Measurements from ENCODE around the gene THAP11. TPM values are rescaled to one million over a fixed set of nuclear protein-coding genes. Genes with fewer than 3 reads are reported as not detected.

THAP11 gene
- total and polyA plus RNA-seq, 2 of the 4 experiments (the other 2 are of a cell fraction) = 13.3 to 14.5 TPM

DNA sequence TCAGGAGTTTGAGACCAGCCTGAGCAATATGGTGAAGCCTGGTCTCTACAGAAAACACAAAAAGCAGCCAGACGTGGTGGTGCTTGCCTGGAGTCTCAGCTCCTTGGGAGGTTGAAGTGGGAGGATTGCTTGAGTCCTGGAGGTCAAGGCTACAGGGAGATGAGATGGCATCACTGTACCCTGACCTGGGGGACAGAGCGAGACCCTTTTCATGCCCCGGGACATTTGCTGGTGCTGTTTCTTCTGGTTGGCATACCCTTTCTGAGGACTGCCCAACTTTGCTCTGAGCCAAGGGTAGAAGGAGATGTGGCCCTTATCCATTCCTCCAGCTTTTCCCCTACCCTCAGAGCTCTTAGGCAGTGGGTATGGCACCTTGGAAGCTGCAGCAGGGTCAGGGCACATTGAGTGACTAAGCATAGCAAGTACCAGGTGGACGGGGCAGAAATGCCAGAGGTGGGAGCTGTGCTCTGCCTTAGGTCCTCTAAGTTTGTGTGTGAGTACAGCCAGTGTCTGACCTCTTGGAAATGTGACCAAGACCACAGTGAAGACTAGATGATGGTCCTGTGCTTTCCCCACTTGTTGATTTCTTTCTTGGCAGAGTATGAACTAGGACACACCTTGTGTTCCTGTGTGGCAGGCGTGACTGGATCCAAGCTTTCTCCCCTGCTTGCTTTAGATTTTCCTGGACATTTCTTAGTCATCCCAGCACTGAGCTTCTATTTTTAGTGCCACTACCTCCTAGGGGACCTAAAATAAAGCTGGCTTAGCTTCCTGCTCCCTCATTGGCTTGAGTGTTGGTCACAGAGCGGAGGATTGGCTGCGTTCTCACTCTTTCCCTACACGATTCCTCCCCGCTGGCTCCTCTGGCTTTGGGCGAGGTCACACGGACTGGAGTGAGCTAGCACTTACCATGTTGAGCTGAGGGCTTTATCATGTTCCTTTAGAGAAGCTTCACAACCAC is 20.8 kb downstream of the THAP11 start:
- DNase-seq (peak; percentile 45), ATAC-seq (ENCODE audit: low read depth) (peak; percentile 46)
- peak overlapping the region; percentile 42 for H2AK9ac ChIP-seq (replicated peaks; ENCODE audit: low read depth, low read length, poor library complexity)
- peak overlapping the region; percentile 4 for H2BK5ac ChIP-seq (ENCODE audit: low read depth, low read length, poor library complexity, severe bottlenecking)
- no peak overlapping the region for H3K27ac ChIP-seq (ENCODE audit: insufficient read depth, low read length)
- no peak overlapping the region for H2BK15ac ChIP-seq (ENCODE audit: low read depth, low read length)
- H3K14ac ChIP-seq (replicated peaks; ENCODE audit: low read depth, low read length) = peak overlapping the region; percentile 37
- no peak overlapping the region for H3K9ac ChIP-seq (ENCODE audit: low read depth, low read length)
- no peak overlapping the region for H2BK120ac ChIP-seq (ENCODE audit: low read depth, low read length)
- ChIA-PET CTCF (interaction anchor here (1.2 to 1.8 kb wide), 2 partner anchors 20 to 46 kb away, joined by 3 to 5 read pairs; no protein-coding TSS in a partner anchor), POLR2A (ENCODE audit: unreplicated experiment) (no interaction called here)
- peak overlapping the region; percentile 68 for H2AK5ac ChIP-seq (ENCODE audit: low read depth, low read length)
- H3K9me3 ChIP-seq (ENCODE audit: control insufficient read depth, insufficient read depth, low read length) = no peaks in the 10 kb centered on the region
- BruUV-seq (replicated peaks) = no TSS peak
- H3K4ac ChIP-seq (ENCODE audit: low read depth, low read length) = peak overlapping the region; percentile 58; the same call in 1 of the 2 replicates
- H4K8ac ChIP-seq (ENCODE audit: low read depth in 2 of 2, low read length in 2 of 2) = peak overlapping the region in 1 of 2 experiments; percentile 16; a peak in 1 of 4 replicates
- H3K4me2 ChIP-seq (ENCODE audit: low read depth, low read length) = no peak overlapping the region
- peak overlapping the region; percentile 84 for H3K23ac ChIP-seq (ENCODE audit: low read depth, low read length)
- H3K4me1 ChIP-seq (ENCODE audit: control insufficient read depth, insufficient read depth, low read length) = peaks cover 20% of the 10 kb centered on the region
- TF ChIP-seq MAZ (IDR thresholded peaks at IDR 0.05; ENCODE audit: borderline replicate concordance, low read depth, low read length) (no peak), RCOR1 (IDR thresholded peaks at IDR 0.05; ENCODE audit: insufficient replicate concordance, low read length) (no peak), SMC3 (IDR thresholded peaks at IDR 0.05; ENCODE audit: low read depth, low read length) (no peak), MXI1 (IDR thresholded peaks at IDR 0.05; ENCODE audit: borderline replicate concordance, low read depth, low read length) (no peak), FOS (IDR thresholded peaks at IDR 0.05; ENCODE audit: low read depth, low read length) (no peak), POLR2A (IDR thresholded peaks at IDR 0.05; ENCODE audit: low read depth, low read length) (no peak), RFX5 (IDR thresholded peaks at IDR 0.05; ENCODE audit: low read depth, low read length) (no peak), CHD1 (IDR thresholded peaks at IDR 0.05; ENCODE audit: low read depth, low read length) (no peak), MAFK (IDR thresholded peaks at IDR 0.05; ENCODE audit: low read depth, low read length) (no peak), BHLHE40 (IDR thresholded peaks at IDR 0.05; ENCODE audit: low read depth, low read length) (no peak), CEBPB (IDR thresholded peaks at IDR 0.05; ENCODE audit: low read depth, low read length) (no peak)
- TF ChIP-seq, protein P1, sequence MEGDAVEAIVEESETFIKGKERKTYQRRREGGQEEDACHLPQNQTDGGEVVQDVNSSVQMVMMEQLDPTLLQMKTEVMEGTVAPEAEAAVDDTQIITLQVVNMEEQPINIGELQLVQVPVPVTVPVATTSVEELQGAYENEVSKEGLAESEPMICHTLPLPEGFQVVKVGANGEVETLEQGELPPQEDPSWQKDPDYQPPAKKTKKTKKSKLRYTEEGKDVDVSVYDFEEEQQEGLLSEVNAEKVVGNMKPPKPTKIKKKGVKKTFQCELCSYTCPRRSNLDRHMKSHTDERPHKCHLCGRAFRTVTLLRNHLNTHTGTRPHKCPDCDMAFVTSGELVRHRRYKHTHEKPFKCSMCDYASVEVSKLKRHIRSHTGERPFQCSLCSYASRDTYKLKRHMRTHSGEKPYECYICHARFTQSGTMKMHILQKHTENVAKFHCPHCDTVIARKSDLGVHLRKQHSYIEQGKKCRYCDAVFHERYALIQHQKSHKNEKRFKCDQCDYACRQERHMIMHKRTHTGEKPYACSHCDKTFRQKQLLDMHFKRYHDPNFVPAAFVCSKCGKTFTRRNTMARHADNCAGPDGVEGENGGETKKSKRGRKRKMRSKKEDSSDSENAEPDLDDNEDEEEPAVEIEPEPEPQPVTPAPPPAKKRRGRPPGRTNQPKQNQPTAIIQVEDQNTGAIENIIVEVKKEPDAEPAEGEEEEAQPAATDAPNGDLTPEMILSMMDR (conservative IDR thresholded peaks at IDR 0.05; ENCODE audit: low read depth, low read length) = no peak
- TF ChIP-seq, protein P2, sequence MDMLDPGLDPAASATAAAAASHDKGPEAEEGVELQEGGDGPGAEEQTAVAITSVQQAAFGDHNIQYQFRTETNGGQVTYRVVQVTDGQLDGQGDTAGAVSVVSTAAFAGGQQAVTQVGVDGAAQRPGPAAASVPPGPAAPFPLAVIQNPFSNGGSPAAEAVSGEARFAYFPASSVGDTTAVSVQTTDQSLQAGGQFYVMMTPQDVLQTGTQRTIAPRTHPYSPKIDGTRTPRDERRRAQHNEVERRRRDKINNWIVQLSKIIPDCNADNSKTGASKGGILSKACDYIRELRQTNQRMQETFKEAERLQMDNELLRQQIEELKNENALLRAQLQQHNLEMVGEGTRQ (IDR thresholded peaks at IDR 0.05; ENCODE audit: low read depth, low read length) = no peak
- TF ChIP-seq, protein P3, sequence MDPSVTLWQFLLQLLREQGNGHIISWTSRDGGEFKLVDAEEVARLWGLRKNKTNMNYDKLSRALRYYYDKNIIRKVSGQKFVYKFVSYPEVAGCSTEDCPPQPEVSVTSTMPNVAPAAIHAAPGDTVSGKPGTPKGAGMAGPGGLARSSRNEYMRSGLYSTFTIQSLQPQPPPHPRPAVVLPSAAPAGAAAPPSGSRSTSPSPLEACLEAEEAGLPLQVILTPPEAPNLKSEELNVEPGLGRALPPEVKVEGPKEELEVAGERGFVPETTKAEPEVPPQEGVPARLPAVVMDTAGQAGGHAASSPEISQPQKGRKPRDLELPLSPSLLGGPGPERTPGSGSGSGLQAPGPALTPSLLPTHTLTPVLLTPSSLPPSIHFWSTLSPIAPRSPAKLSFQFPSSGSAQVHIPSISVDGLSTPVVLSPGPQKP (IDR thresholded peaks at IDR 0.05; ENCODE audit: borderline replicate concordance, low read depth, low read length) = no peak
- no peak overlapping the region for H3K4me3 ChIP-seq (ENCODE audit: insufficient read depth, low read depth, low read length)
- H2BK20ac ChIP-seq (ENCODE audit: low read depth, low read length) = no peak overlapping the region
- peaks cover 55 to 73% of the 10 kb centered on the region in 2 experiments for H3K79me1 ChIP-seq (ENCODE audit: low read depth in 1 of 2, low read length in 2 of 2)
- 92% methylated on average over 4 of the region's 11 CpGs; no CpG with 5 or more reads in 1 of the 2 experiments for WGBS, 2 experiments (ENCODE audit: extremely low coverage in 2 of 2, insufficient read length in 1 of 2)
- H3K36me3 ChIP-seq (ENCODE audit: control insufficient read depth, insufficient read depth, low read length) = peaks cover 26% of the 10 kb centered on the region
- H4K91ac ChIP-seq (ENCODE audit: insufficient read depth, low read depth, low read length) = no peak overlapping the region
- H3K18ac ChIP-seq (ENCODE audit: low read depth, low read length) = no peak overlapping the region
- in situ Hi-C loops (cut with MboI; ENCODE audit: low sequenced_read_pairs) (no loop called here), intact Hi-C loops (cut with micrococcal nuclease) (no loop called here), dilution Hi-C loops (cut with HindIII; ENCODE audit: low sequenced_read_pairs, unreplicated experiment) (no loop called here)
- H4K5ac ChIP-seq (ENCODE audit: low read depth, low read length) = no peak overlapping the region
- no peaks in the 10 kb centered on the region for H3K27me3 ChIP-seq (ENCODE audit: control insufficient read depth, insufficient read depth, low read length)
- peaks cover 57% of the 10 kb centered on the region for H3K9me1 ChIP-seq (ENCODE audit: insufficient read depth, low read length)
- peaks cover 82% of the 10 kb centered on the region for H4K20me1 ChIP-seq (ENCODE audit: insufficient read depth, low read length)
- no peak overlapping the region for H3K56ac ChIP-seq (ENCODE audit: extremely low read depth, insufficient read depth, low read length)
- no peak overlapping the region for H2AFZ ChIP-seq (replicated peaks; ENCODE audit: low read length, poor library complexity)
